Neural cell (in vitro differentiated cells): ENCODE data around the gene ARHGAP6. TPM values are rescaled to one million over a fixed set of nuclear protein-coding genes. Genes with fewer than 3 reads are reported as not detected.

Source experiments
- H2AFZ ChIP-seq: fragments of 200-600, 300-800 bp; sonication (generic), shearing (Covaris generic); 2 replicates; pipeline ENCODE4 v1.6.0; 2014; ENCODE audit warnings: low read depth, mild to moderate bottlenecking, antibody characterized with exemption, low read length, moderate library complexity
- H3F3A ChIP-seq: fragments of 200-600 bp; shearing (Covaris generic); 2 replicates; pipeline ENCODE4 v1.6.1; 2016; ENCODE audit warnings: mild to moderate bottlenecking, moderate library complexity, mixed read lengths, antibody characterized with exemption, low read length; ENCODE audit not compliant: insufficient read depth, poor library complexity, severe bottlenecking
- H3K27ac ChIP-seq: fragments of 200-600, 300-800 bp; sonication (generic), shearing (Covaris generic); 2 replicates; pipeline ENCODE4 v1.5.1; 2014; ENCODE audit warnings: mild to moderate bottlenecking, low read length, moderate library complexity
- H3K27me3 ChIP-seq: fragments of 300-800, 200-600 bp; sonication (generic), shearing (Covaris generic); 2 replicates; pipeline ENCODE4 v1.6.0; 2014; ENCODE audit warnings: mild to moderate bottlenecking, low read depth, low read length, moderate library complexity; ENCODE audit not compliant: insufficient read depth
- H3K36me3 ChIP-seq: fragments of 300-800, 200-600 bp; sonication (generic), shearing (Covaris generic); 2 replicates; pipeline ENCODE4 v1.5.1; 2014; ENCODE audit warnings: mild to moderate bottlenecking, antibody characterized with exemption, low read length, moderate library complexity; ENCODE audit not compliant: insufficient read depth
- H3K4me2 ChIP-seq: fragments of 300-800, 200-600 bp; sonication (generic), shearing (Covaris generic); 2 replicates; pipeline ENCODE4 v1.6.0; 2014; ENCODE audit warnings: mild to moderate bottlenecking, low read length
- H3K4me3 ChIP-seq: fragments of 300-800, 200-600 bp; sonication (generic), shearing (Covaris generic); 2 replicates; pipeline ENCODE4 v1.5.1; 2014; ENCODE audit warnings: mild to moderate bottlenecking, low read length, moderate library complexity
- H3K79me2 ChIP-seq: fragments of 200-600 bp; shearing (Covaris generic); replicated peaks from 2 replicates; pipeline ENCODE4 v1.6.0; 2014; ENCODE audit warnings: mild to moderate bottlenecking, low read length, moderate library complexity; ENCODE audit not compliant: insufficient read depth
- H3K9ac ChIP-seq: fragments of 300-800, 200-600 bp; sonication (generic), shearing (Covaris generic); 2 replicates; pipeline ENCODE4 v1.6.1; 2016; ENCODE audit warnings: mild to moderate bottlenecking, low read length, mixed read lengths
- H3K9me2 ChIP-seq: fragments of 200-600 bp; shearing (Covaris generic); 2 replicates; pipeline ENCODE4 v1.6.1; 2016; ENCODE audit warnings: mild to moderate bottlenecking, low read length, mixed read lengths; ENCODE audit not compliant: insufficient read depth
- H3K9me3 ChIP-seq: fragments of 200-600, 300-800 bp; sonication (generic), shearing (Covaris generic); 2 replicates; pipeline ENCODE4 v1.6.1; 2016; ENCODE audit warnings: mild to moderate bottlenecking, mixed run types, low read length, moderate library complexity, mixed read lengths
- H4K20me1 ChIP-seq: fragments of 200-600 bp; shearing (Covaris generic); 2 replicates; pipeline ENCODE4 v1.6.1; 2016; ENCODE audit warnings: mild to moderate bottlenecking, mixed run types; ENCODE audit not compliant: insufficient read depth
- EP300 ChIP-seq: fragments of 450-650 bp; conservative IDR thresholded peaks from 2 replicates; pipeline ENCODE4 v1.6.1; 2014; ENCODE audit warnings: antibody characterized with exemption, mild to moderate bottlenecking, moderate library complexity; ENCODE audit not compliant: poor library complexity, severe bottlenecking
- EZH2 ChIP-seq: fragments of 200-600, 300-800 bp; shearing (Covaris generic), sonication (generic); IDR thresholded peaks from 2 replicates; pipeline ENCODE4 v1.6.1; 2014; ENCODE audit warnings: antibody characterized with exemption, low read length, borderline replicate concordance, mild to moderate bottlenecking; ENCODE audit not compliant: insufficient read depth, poor library complexity, severe bottlenecking
- MXI1 ChIP-seq: fragments of 450-650 bp; conservative IDR thresholded peaks from 2 replicates; pipeline ENCODE4 v1.6.1; 2014; ENCODE audit warnings: antibody characterized with exemption, mild to moderate bottlenecking; ENCODE audit not compliant: poor library complexity, severe bottlenecking
- POLR2AphosphoS5 ChIP-seq: IDR thresholded peaks from 2 replicates; pipeline ENCODE4 v1.6.1; 2012
- RAD21 ChIP-seq: fragments of 450-650 bp; conservative IDR thresholded peaks from 2 replicates; pipeline ENCODE4 v1.6.1; 2014; ENCODE audit warnings: antibody characterized with exemption, mild to moderate bottlenecking, moderate library complexity
- REST ChIP-seq: IDR thresholded peaks from 2 replicates; pipeline ENCODE4 v1.6.1; 2012; ENCODE audit warnings: borderline replicate concordance
- SMC3 ChIP-seq: fragments of 450-650 bp; conservative IDR thresholded peaks from 2 replicates; pipeline ENCODE4 v1.6.1; 2014; ENCODE audit warnings: antibody characterized with exemption, mild to moderate bottlenecking, moderate library complexity; ENCODE audit not compliant: poor library complexity
- TAF1 ChIP-seq: IDR thresholded peaks from 2 replicates; pipeline ENCODE4 v1.6.1; 2012; ENCODE audit warnings: low read depth
- polyA plus RNA-seq: library from polyadenylated mRNA; depleted of rRNA; stranded (reverse); fragments of >200 nt; gene quantifications from 2 replicates; pipeline ENCODE4 v1.2.3, GENCODE V29; 2014
- TF ChIP-seq, protein P1 (sequence below): fragments of 450-650 bp; IDR thresholded peaks from 2 replicates; pipeline ENCODE4 v1.5.1; 2014; ENCODE audit warnings: antibody characterized with exemption, mild to moderate bottlenecking, moderate library complexity; ENCODE audit not compliant: poor library complexity, severe bottlenecking

The ARHGAP6 gene
- polyA plus RNA-seq, 1 donor from 2014 or later, result 0.40 TPM

GRCh38 chrX:11434607-11435006 is 231.1 kb downstream of the ARHGAP6 start:
- Histone ChIP-seq H3K9ac (no peak overlapping the region), H3K4me2 (no peak overlapping the region), H3K36me3 (no peaks in the 10 kb centered on the region), H3K27ac (no peak overlapping the region), H3K9me3 (no peaks in the 10 kb centered on the region), H2AFZ (no peak overlapping the region), H3F3A (no peaks in the 10 kb centered on the region), H3K27me3 (no peaks in the 10 kb centered on the region), H3K4me3 (no peak overlapping the region), H3K79me2 (no peaks in the 10 kb centered on the region), H3K9me2 (no peaks in the 10 kb centered on the region), H4K20me1 (no peaks in the 10 kb centered on the region)
- TF ChIP-seq EP300 (no peak), POLR2AphosphoS5 (no peak), TAF1 (no peak), MXI1 (no peak), REST (no peak), EZH2 (no peak), SMC3 (no peak), RAD21 (no peak)
- TF ChIP-seq, protein P1, sequence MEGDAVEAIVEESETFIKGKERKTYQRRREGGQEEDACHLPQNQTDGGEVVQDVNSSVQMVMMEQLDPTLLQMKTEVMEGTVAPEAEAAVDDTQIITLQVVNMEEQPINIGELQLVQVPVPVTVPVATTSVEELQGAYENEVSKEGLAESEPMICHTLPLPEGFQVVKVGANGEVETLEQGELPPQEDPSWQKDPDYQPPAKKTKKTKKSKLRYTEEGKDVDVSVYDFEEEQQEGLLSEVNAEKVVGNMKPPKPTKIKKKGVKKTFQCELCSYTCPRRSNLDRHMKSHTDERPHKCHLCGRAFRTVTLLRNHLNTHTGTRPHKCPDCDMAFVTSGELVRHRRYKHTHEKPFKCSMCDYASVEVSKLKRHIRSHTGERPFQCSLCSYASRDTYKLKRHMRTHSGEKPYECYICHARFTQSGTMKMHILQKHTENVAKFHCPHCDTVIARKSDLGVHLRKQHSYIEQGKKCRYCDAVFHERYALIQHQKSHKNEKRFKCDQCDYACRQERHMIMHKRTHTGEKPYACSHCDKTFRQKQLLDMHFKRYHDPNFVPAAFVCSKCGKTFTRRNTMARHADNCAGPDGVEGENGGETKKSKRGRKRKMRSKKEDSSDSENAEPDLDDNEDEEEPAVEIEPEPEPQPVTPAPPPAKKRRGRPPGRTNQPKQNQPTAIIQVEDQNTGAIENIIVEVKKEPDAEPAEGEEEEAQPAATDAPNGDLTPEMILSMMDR, result no peak

- Histone ChIP-seq H3F3A (no peaks in the 10 kb centered on the region), H3K79me2 (no peaks in the 10 kb centered on the region), H2AFZ (no peak overlapping the region), H3K4me3 (no peak overlapping the region), H3K9me2 (no peaks in the 10 kb centered on the region), H3K27me3 (peaks cover 7% of the 10 kb centered on the region), H4K20me1 (no peaks in the 10 kb centered on the region), H3K4me2 (no peak overlapping the region), H3K9me3 (no peaks in the 10 kb centered on the region), H3K27ac (no peak overlapping the region), H3K36me3 (no peaks in the 10 kb centered on the region), H3K9ac (no peak overlapping the region)
- TF ChIP-seq MXI1 (no peak), TAF1 (no peak), RAD21 (no peak), REST (no peak), POLR2AphosphoS5 (no peak), SMC3 (no peak), EZH2 (no peak), EP300 (no peak)
- TF ChIP-seq, protein P1, result no peak
Measured at GRCh38 chrX:11431786-11432185, 233.9 kb downstream of the ARHGAP6 start.
